Stomach smooth muscle (tissue), 2 donors: ENCODE data around the gene MCL1.
"Not testable (repeated sequence)": the region's sequence is repeated elsewhere in the genome, so short reads cannot be mapped to it uniquely, and the experiment has no call there.

Experiments used
- H3K27ac ChIP-seq: one replicate; pipeline ENCODE4 v1.7.0; 2013; ENCODE audit warnings: mild to moderate bottlenecking, low read length, inconsistent platforms
- H3K27me3 ChIP-seq, 2 donors: one replicate each; pipeline ENCODE4 v1.7.0; 2013; ENCODE audit warnings: low read length in 2 of 2; ENCODE audit not compliant: insufficient read depth in 2 of 2, control insufficient read depth in 1 of 2
- H3K36me3 ChIP-seq, 2 donors: one replicate each; pipeline ENCODE4 v1.7.0; 2013; ENCODE audit warnings: low read length in 2 of 2; ENCODE audit not compliant: control insufficient read depth in 2 of 2, insufficient read depth in 2 of 2
- H3K4me1 ChIP-seq: one replicate; pipeline ENCODE4 v1.7.0; 2013; ENCODE audit warnings: low read length; ENCODE audit not compliant: control insufficient read depth, insufficient read depth
- H3K4me3 ChIP-seq, 2 donors: one replicate each; pipeline ENCODE4 v1.7.0; 2013; ENCODE audit warnings: low read length in 2 of 2
- H3K9ac ChIP-seq, 2 donors: one replicate each; pipeline ENCODE4 v1.7.0; 2013; ENCODE audit warnings: low read length in 2 of 2, mild to moderate bottlenecking in 1 of 2
- H3K9me3 ChIP-seq, 2 donors: one replicate each; pipeline ENCODE4 v1.7.0; 2013; ENCODE audit warnings: low read length in 2 of 2; ENCODE audit not compliant: control insufficient read depth in 2 of 2
- donor health status: healthy.
- donor health status: Pancreatic carcinoma.

The MCL1 gene

DNA sequence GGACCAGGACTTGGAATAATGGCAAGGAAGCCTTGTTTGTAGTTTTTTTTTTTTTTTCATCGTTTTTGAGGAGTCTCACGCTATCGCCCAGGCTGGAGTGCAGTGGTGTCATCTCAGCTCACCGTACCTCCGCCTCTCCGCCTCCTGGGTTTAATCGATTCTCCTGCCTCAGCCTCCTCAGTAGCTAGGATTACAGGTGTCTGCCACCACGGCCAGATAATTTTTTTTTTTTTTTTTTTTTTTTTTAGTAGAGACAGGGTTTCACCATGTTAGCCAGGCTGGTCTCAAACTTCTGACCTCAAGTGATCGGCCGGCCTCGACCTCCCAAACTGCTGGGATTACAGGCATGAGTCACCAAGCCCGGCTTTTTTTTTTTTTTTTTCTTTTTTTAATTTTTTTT lies 23.0 kb upstream of the MCL1 start:
- H3K27me3 ChIP-seq, H3K4me1 ChIP-seq, H3K36me3 ChIP-seq, H3K9ac ChIP-seq, H3K4me3 ChIP-seq, H3K27ac ChIP-seq, H3K9me3 ChIP-seq: not testable (repeated sequence)

DNA sequence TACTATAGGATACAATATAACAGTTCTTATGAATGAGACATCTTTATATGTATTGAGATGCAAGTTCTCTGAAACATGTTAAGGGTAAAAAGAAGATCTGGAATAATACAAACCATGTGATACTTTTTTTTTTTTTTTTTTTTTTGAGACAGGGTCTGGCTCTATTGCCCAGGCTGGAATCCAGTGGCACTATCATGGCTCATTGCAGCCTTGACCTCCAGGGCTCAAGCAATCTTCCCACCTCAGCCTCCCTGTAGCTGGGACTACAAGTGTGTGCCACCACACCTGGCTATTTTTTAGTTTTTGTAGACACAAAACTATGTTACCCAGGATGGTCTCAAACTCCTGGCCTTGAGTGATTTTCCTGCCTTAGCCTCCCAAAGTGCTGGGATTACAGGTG lies 22.1 kb upstream of the MCL1 start:
- Histone ChIP-seq H3K4me1 (peaks cover 4% of the 10 kb centered on the region), H3K9ac (no peak overlapping the region), H3K27ac (no peak overlapping the region), H3K9me3 (no peaks in the 10 kb centered on the region), H3K36me3 (peaks cover 0 to 2% of the 10 kb centered on the region in 2 donors), H3K27me3 (no peaks in the 10 kb centered on the region), H3K4me3 (no peak overlapping the region)

DNA sequence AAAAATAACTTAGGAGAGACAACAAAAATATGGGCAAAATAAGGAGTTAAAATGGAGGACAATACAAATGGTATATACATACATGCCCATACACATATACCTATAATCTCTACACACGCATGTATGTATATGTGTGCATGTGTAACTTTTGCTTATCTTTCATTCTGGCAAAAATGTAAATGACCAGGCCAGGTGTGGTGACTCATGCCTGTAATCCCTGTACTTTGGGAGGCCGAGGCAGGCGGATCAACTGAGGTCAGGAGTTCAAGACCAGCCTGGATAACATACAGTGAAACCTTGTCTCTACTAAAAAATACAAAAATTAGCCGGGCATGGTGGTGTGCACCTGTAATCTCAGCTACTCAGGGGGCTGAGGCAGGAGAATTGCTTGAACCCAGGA lies 18.9 kb upstream of the MCL1 start:
- not testable (repeated sequence) for H3K9me3 ChIP-seq, H3K27me3 ChIP-seq, H3K9ac ChIP-seq, H3K27ac ChIP-seq, H3K4me3 ChIP-seq, H3K4me1 ChIP-seq, H3K36me3 ChIP-seq

DNA sequence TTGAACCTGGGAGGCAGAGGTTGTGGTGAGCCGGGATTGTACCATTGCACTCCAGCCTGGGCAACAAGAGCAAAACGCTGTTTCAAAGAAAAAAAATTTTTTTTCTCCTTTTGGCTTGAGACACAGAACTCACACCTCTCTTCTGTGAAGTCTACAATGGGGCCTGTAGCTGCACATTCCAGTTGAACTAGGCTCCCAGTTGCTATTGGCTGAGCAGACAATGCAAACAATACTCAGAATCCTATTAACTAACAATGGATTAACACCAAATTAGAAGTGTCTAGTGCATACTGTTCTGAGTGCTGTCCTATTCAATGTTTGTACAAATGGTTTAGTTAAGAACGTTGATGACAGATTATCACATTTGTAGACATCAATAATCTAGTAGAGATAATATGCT lies 17.6 kb upstream of the MCL1 start:
- H3K9me3 ChIP-seq, result no peaks in the 10 kb centered on the region
- no peak overlapping the region for H3K9ac ChIP-seq
- H3K4me1 ChIP-seq, result no peaks in the 10 kb centered on the region
- no peaks in the 10 kb centered on the region for H3K27me3 ChIP-seq
- no peak overlapping the region for H3K4me3 ChIP-seq
- no peak overlapping the region for H3K27ac ChIP-seq
- peaks cover 0 to 2% of the 10 kb centered on the region in 2 donors for H3K36me3 ChIP-seq

DNA sequence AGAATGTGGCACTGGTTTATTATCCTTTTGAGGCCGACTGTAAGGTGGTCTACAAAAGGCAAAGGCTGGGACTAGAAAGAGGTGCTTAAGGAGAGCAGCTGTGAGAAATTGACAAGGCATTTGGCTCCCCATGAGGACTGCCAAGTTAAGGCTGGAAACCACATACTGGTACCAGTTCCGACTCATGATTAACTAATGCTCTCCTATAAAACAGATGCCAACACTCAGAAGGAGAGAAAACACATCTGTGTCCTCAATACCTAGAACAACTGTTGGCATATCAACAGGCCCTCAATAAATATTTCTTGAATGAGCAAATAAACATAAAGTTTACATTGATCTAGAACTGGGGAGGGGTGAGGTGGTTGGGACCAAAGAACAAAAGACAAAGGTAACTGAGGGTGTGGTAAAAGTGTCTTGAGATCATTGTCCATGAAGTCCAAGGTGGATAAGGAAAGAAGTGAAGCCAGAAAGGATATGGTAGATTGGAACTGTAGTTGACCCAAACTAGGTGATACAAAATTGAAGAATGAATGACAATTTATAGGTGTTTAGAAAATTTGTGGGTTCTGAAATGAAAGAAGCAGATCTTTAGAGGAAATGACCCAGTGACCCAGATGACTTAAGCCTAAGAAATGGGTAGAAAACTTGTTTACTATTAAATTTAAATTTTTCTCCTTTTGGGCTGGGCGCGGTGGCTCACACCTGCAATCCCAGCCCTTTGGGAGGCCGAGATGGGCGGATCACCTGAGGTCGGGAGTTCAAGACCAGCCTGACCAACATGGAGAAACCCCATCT lies 16.9 kb upstream of the MCL1 start:
- H3K27ac ChIP-seq, result no peak overlapping the region
- no peak overlapping the region for H3K4me3 ChIP-seq
- H3K36me3 ChIP-seq, result peaks cover 0 to 2% of the 10 kb centered on the region in 2 donors

DNA sequence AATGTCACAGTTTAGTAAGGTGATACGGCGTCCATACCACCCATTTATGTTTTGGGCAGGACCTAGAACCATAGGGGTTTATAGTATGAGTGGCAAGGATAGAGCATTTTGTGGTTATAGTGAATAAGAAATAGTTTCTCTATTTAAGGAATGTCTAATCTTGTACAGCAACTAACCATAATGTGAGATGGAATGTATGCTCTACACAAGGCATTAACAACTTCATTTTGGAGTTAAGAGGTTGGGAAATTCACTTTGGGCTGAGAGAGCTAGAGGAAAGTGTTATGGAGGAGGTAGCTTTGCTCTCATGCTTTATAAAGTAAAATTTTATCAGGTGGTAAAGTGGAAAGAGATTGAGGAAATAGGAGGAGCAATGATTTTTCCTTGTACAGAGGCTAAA lies 3.0 kb upstream of the MCL1 start:
- Histone ChIP-seq H3K4me1 (peaks cover 5% of the 10 kb centered on the region), H3K9me3 (no peaks in the 10 kb centered on the region), H3K9ac (no peak overlapping the region), H3K27ac (no peak overlapping the region), H3K4me3 (no peak overlapping the region), H3K36me3 (peaks cover 0 to 6% of the 10 kb centered on the region in 2 donors), H3K27me3 (no peaks in the 10 kb centered on the region)

More for the DNA sequence above, 16.9 kb upstream of the MCL1 start:
- Histone ChIP-seq H3K4me1 (no peaks in the 10 kb centered on the region), H3K27me3 (no peaks in the 10 kb centered on the region), H3K9ac (no peak overlapping the region), H3K9me3 (no peaks in the 10 kb centered on the region)

DNA sequence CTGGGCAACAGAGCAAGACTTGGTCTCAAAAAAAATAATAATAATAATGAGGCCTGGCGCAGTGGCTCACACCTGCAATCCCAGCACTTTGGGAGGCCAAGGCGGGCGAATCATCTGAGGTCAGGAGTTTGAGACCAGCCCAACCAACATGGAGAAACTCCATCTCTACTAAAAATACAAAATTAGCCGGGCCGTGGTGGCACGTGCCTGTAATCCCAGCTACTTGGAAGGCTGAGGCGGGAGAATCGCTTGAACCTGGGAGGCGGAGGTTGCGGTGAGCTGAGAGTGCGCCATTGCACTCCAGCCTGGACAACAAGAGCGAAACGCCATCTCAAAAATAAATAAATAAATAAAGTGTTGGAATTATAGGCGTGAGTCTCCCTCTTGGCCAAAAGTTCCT lies 2.6 kb upstream of the MCL1 start:
- H3K27ac ChIP-seq, H3K9ac ChIP-seq: not testable (repeated sequence)

DNA sequence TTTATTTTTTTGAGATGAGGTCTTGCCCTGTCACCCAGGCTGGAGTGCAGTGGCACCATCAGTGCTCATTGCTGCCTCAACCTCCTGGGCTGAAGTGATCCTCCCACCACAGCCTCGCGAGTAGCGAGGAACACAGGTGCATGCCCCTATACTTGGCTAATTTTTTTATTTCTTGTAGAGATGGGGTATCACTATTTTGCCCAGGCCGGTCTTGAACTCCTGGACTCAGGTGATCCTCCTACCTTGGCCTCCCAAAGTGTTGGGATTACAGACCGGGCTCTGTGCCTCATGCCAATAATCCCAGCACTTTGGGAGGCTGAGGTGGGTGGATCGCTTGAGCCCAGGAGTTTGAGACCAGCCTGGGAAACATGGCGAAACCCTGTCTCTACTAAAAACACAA lies 2.0 kb upstream of the MCL1 start:
- H3K9ac ChIP-seq, H3K9me3 ChIP-seq, H3K27ac ChIP-seq, H3K4me1 ChIP-seq, H3K27me3 ChIP-seq, H3K4me3 ChIP-seq: not testable (repeated sequence)
- peaks cover 0 to 16% of the 10 kb centered on the region in 2 donors for H3K36me3 ChIP-seq

More for the DNA sequence above, 2.6 kb upstream of the MCL1 start:
- not testable (repeated sequence) for H3K4me3 ChIP-seq, H3K27me3 ChIP-seq, H3K9me3 ChIP-seq, H3K4me1 ChIP-seq
- H3K36me3 ChIP-seq, result peaks cover 0 to 11% of the 10 kb centered on the region in 2 donors

DNA sequence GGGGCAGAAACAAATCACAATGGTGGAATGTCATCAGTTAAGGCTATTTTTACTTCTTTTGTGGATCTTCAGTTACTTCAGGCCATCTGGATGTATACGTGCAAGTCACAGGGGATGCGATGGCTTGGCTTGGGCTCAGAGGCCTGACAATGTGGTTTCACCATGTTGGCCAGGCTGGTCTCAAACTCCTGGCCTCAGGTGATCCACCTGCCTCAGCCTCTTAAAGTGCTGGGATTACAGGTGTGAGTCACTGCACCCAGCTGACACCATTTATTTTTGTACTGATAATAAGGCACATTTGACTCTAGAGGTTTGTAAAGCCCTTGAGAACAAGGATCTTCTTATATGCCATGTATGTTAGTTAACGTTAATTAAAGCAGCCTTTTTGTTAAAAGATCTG lies 1.6 kb upstream of the MCL1 start:
- not testable (repeated sequence) for H3K27ac ChIP-seq, H3K27me3 ChIP-seq, H3K4me1 ChIP-seq, H3K4me3 ChIP-seq, H3K9ac ChIP-seq, H3K9me3 ChIP-seq
- peaks cover 0 to 21% of the 10 kb centered on the region in 2 donors for H3K36me3 ChIP-seq

DNA sequence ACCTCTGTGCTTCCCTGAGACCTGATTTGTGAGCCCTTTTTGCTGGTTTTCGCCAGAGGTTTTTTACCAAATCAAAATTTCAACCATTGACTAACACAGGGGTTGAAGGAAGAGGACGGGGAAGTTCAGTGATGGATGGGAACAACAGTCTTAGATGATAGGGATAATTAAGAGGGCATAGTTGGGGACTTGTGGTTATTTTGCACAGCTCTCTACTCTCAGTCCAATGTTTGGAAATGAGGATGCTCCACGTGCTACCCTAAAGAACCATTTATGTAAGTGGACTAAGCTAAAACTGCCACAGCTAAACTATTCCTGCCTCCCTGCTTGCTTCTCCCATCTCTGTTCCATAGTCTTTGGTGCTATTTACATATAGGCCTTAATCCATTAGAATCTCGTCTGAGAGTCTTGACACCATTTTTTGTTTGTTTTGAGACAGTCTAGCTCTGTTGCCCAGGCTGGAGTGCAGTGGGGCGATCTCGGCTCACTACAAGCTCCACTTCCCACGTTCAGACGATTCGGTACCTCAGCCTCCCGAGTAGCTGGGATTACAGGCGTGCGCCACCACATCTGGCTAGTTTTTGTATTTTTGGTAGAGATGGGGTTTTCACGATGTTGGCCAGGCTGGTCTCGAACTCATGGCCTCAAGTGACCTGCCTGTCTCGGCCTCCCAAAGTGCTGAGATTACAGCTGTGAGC lies 684 bp upstream of the MCL1 start:
- H3K4me1 ChIP-seq, result peaks cover 10% of the 10 kb centered on the region
- H3K27ac ChIP-seq, result peak overlapping the region; percentile 98
- H3K27me3 ChIP-seq, result no peaks in the 10 kb centered on the region
- peak overlapping the region; percentile 91 to 96 for H3K9ac ChIP-seq
- peak overlapping the region; percentile 75 to 76 for H3K4me3 ChIP-seq
- peaks cover 9 to 29% of the 10 kb centered on the region in 2 donors for H3K36me3 ChIP-seq
- H3K9me3 ChIP-seq, result no peaks in the 10 kb centered on the region
